HepG2 (cell line): ENCODE results near the gene DLG1. TPM values are rescaled to one million over a fixed set of nuclear protein-coding genes. Genes with fewer than 3 reads are reported as not detected.

ENCODE experiments used
- ATAC-seq: fragments of 200-7000 bp; cut with Tn5 transposase; 3 replicates; pipeline ENCODE4 v1.9.1; 2020; ENCODE audit warnings: mild to moderate bottlenecking, moderate library complexity
- BruUV-seq: library from RNA; stranded (reverse); fragments of 400-500 nt; replicated peaks from 2 replicates; lab custom pipeline; 2021; lab: Mats Ljungman, UMichigan
- CTCF ChIA-PET: fragments of 300-600 bp; formaldehyde crosslinking; extraction: SDS; loops from one replicate; lab custom pipeline; 2021; ENCODE audit warnings: low total read pairs, inconsistent platforms, low intra/inter-chr PET ratio; lab: Yijun Ruan, JAX
- POLR2A ChIA-PET: fragments of 350-600 bp; sonication (Branson Sonifier 250); formaldehyde crosslinking; loops from one replicate; lab custom pipeline; 2020; ENCODE audit warnings: antibody characterized with exemption, inconsistent platforms; lab: Yijun Ruan, JAX
- DNase-seq: peaks from one replicate; pipeline ENCODE4 v3.0.0-alpha.2; 2015; ENCODE audit warnings: low spot score
- FAIRE-seq: peaks from 3 replicates; lab custom pipeline; 2011; peaks lifted over from hg19 to GRCh38; lab: Jason Lieb, UNC
- H2AFZ ChIP-seq: one replicate; pipeline ENCODE4 v1.6.1; 2011; ENCODE audit warnings: low read length, inconsistent platforms
- H3K27ac ChIP-seq: fragments of 300-600 bp; 3 replicates; pipeline ENCODE4 v1.8.0; 2011; ENCODE audit warnings: mixed run types, mild to moderate bottlenecking, mixed read lengths, low read length, inconsistent platforms; ENCODE audit not compliant: insufficient read depth; ENCODE audit errors: extremely low read length
- H3K27me3 ChIP-seq, 2 experiments: fragments of 200-600 bp in 1 of 2; 2 replicates in 1 of 2; 3 replicates in 1 of 2; pipeline versions ENCODE4 v1.6.0 to v1.8.0; 2011; ENCODE audit warnings: low read length in 2 of 2, mild to moderate bottlenecking in 2 of 2, moderate library complexity in 2 of 2, inconsistent platforms in 1 of 2; ENCODE audit not compliant: insufficient read depth in 2 of 2, control insufficient read depth in 1 of 2
- H3K36me3 ChIP-seq, 2 experiments: fragments of 200-600 bp in 1 of 2; replicated peaks in 1 of 2; 2 replicates in 1 of 2; 3 replicates in 1 of 2; pipeline versions ENCODE4 v1.5.1 to v1.8.0; 2011; ENCODE audit warnings: low read length in 2 of 2, inconsistent platforms in 1 of 2; ENCODE audit not compliant: insufficient read depth in 2 of 2, control insufficient read depth in 1 of 2
- H3K4me1 ChIP-seq: 2 replicates; pipeline ENCODE4 v1.5.1; 2012; ENCODE audit warnings: low read length, inconsistent platforms; ENCODE audit not compliant: insufficient read depth
- H3K4me2 ChIP-seq: 2 replicates; pipeline ENCODE4 v1.6.0; 2011; ENCODE audit warnings: low read depth, low read length, inconsistent platforms
- H3K4me3 ChIP-seq, 3 experiments: fragments of 200-600 bp in 1 of 3; sonication (generic), shearing (Covaris generic) in 1 of 3; replicated peaks in 1 of 3; 2 replicates each; pipeline ENCODE4 v1.5.1; 2011 to 2016; ENCODE audit warnings: low read length in 3 of 3, inconsistent platforms in 2 of 3, low read depth in 2 of 3, mild to moderate bottlenecking in 2 of 3, control low read depth in 1 of 3, mixed read lengths in 1 of 3; ENCODE audit not compliant: insufficient read depth in 1 of 3
- H3K79me2 ChIP-seq: one replicate; pipeline ENCODE4 v1.6.1; 2011; ENCODE audit warnings: low read length, inconsistent platforms; ENCODE audit not compliant: insufficient read depth
- H3K9ac ChIP-seq: 2 replicates; pipeline ENCODE4 v1.6.0; 2011; ENCODE audit warnings: mild to moderate bottlenecking, low read depth, low read length, inconsistent platforms; ENCODE audit not compliant: insufficient read depth
- H3K9me3 ChIP-seq: 2 replicates; pipeline ENCODE4 v1.5.1; 2012; ENCODE audit warnings: mild to moderate bottlenecking, low read length
- H4K20me1 ChIP-seq: 2 replicates; pipeline ENCODE4 v1.6.0; 2011; ENCODE audit warnings: inconsistent platforms, mild to moderate bottlenecking, low read length, moderate library complexity; ENCODE audit not compliant: insufficient read depth
- ZNF263 ChIP-seq: sonication (generic); formaldehyde crosslinking; IDR thresholded peaks from 2 replicates; pipeline ENCODE4 v1.4.0; 2020; ENCODE audit warnings: missing genetic modification reagents
- WGBS: methylation state at CpG from one replicate; pipeline ENCODE4 v1.1.6; 2017; ENCODE audit warnings: low lambda C conversion rate; 5-methylcytosine and 5-hydroxymethylcytosine counted together
- in situ Hi-C: cut with HindIII; loops from 2 replicates; pipeline ENCODE4 v1.10.0; 2017; ENCODE audit warnings: low pct_unique_long_range_greater_than_20kb; ENCODE audit not compliant: extremely low pct_ligation_motif_present
- intact Hi-C: fragments of 100-400 bp; cut with micrococcal nuclease; formaldehyde crosslinking; loops from one replicate; pipeline ENCODE4 v1.10.0; 2022; ENCODE audit not compliant: unreplicated experiment
- polyA plus RNA-seq, 8 experiments: library from polyadenylated mRNA; depleted of rRNA in 3 of 8; stranded (reverse) in 7 of 8; unstranded in 1 of 8; fragments of >200 nt; fragmentation: Illumina TruSeq in 4 of 8; extraction: Trizol in 4 of 8; gene quantifications; 2 replicates each; pipeline versions ENCODE4 v1.2.1 to v1.2.3, GENCODE V29; 2011 to 2016; ENCODE audit warnings: low read depth in 4 of 8, missing spikeins in 1 of 8, mixed read lengths in 1 of 8; ENCODE audit not compliant: insufficient read depth in 1 of 8
- total RNA-seq, 5 experiments: library from RNA; depleted of rRNA; stranded (reverse); fragments of >200 nt; fragmentation: Illumina TruSeq; extraction: Trizol; gene quantifications; 2 replicates each; pipeline ENCODE4 v1.2.3, GENCODE V29; 2016; ENCODE audit warnings: low read depth in 1 of 5
- TF ChIP-seq, protein P1 (sequence below): sonication (generic); formaldehyde crosslinking; IDR thresholded peaks from 2 replicates; pipeline ENCODE4 v1.4.0; 2020; ENCODE audit warnings: mild to moderate bottlenecking, missing genetic modification reagents, borderline replicate concordance

The DLG1 gene
- total and polyA plus RNA-seq, 2 of the 13 experiments (the other 11 are each of a cell fraction or from before 2014, with no cell fraction given) = 30.5 to 104 TPM

DNA sequence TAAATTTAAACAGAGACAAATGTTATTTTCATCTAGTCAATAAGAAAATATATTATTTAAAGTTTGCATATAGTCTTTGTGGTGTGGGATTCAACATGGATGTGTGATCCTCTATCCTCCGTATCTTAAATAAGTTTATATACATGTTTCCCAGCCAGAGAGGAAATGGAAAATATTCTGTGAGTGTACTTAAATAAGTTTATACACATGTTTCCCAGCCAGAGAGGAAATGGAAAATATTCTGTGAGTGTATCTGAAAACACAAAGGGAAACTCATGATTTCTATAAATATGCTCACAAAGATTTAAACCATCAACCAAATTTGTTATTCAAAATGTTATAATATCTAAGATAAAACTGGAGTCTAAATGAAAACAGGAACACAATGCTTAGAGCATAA lies 158.8 kb downstream of the DLG1 start:
- BruUV-seq = no TSS peak
- in situ Hi-C loops = no loop called here
- no peak for FAIRE-seq

More for the DNA sequence above, 158.8 kb downstream of the DLG1 start:
- Histone ChIP-seq H3K36me3 (peaks cover 15 to 62% of the 10 kb centered on the region in 2 experiments), H3K79me2 (no peaks in the 10 kb centered on the region), H3K27me3 (no peaks in the 10 kb centered on the region), H3K4me2 (no peak overlapping the region), H2AFZ (no peak overlapping the region), H3K4me3 (no peak overlapping the region), H3K9me3 (no peaks in the 10 kb centered on the region), H4K20me1 (no peaks in the 10 kb centered on the region), H3K27ac (no peak overlapping the region), H3K9ac (no peak overlapping the region), H3K4me1 (no peaks in the 10 kb centered on the region)
- DNase-seq = no peak
- TF ChIP-seq, protein P1, sequence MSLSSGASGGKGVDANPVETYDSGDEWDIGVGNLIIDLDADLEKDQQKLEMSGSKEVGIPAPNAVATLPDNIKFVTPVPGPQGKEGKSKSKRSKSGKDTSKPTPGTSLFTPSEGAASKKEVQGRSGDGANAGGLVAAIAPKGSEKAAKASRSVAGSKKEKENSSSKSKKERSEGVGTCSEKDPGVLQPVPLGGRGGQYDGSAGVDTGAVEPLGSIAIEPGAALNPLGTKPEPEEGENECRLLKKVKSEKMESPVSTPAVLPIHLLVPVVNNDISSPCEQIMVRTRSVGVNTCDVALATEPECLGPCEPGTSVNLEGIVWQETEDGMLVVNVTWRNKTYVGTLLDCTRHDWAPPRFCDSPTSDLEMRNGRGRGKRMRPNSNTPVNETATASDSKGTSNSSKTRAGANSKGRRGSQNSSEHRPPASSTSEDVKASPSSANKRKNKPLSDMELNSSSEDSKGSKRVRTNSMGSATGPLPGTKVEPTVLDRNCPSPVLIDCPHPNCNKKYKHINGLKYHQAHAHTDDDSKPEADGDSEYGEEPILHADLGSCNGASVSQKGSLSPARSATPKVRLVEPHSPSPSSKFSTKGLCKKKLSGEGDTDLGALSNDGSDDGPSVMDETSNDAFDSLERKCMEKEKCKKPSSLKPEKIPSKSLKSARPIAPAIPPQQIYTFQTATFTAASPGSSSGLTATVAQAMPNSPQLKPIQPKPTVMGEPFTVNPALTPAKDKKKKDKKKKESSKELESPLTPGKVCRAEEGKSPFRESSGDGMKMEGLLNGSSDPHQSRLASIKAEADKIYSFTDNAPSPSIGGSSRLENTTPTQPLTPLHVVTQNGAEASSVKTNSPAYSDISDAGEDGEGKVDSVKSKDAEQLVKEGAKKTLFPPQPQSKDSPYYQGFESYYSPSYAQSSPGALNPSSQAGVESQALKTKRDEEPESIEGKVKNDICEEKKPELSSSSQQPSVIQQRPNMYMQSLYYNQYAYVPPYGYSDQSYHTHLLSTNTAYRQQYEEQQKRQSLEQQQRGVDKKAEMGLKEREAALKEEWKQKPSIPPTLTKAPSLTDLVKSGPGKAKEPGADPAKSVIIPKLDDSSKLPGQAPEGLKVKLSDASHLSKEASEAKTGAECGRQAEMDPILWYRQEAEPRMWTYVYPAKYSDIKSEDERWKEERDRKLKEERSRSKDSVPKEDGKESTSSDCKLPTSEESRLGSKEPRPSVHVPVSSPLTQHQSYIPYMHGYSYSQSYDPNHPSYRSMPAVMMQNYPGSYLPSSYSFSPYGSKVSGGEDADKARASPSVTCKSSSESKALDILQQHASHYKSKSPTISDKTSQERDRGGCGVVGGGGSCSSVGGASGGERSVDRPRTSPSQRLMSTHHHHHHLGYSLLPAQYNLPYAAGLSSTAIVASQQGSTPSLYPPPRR = no peak
- no peak for TF ChIP-seq ZNF263 (CRISPR knock-in tag)
- 100% methylated on average over 1 of the region's 1 CpG for WGBS
- ATAC-seq = no peak
- ChIA-PET CTCF (no interaction called here), POLR2A (no interaction called here)
- intact Hi-C loops = no loop called here
